GM18867 (cell line): Measurements from ENCODE around the gene IGSF21.

Source experiments
- ATAC-seq: cut with Tn5 transposase; IDR thresholded peaks from one replicate; pipeline ENCODE4 v1.9.1; 2021; ENCODE audit warnings: mild to moderate bottlenecking, moderate library complexity; ENCODE audit not compliant: unreplicated experiment

IGSF21 gene

DNA sequence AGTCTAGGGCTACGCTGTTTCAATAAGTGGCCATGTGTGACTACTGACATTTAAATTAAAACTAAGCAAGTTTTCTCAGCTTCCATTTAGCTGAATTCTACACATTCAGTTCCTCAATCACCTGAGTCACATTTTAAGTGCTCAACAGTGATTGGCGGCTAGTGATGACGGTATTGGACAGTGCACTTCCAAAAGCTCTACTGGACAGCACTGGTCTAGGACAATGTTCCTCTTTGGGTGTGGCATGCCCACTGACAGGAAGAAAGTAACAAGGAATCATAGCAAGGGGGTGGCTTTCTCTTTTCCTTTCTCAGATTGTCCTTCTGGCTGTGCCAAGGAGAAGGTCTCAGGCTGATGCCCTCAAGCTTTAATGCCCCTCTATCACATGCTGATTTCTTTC lies 11.7 kb downstream of the IGSF21 start:
- ATAC-seq = no peak

- no peak for ATAC-seq
Observed at GRCh38 chr1:18119771-18120377, 12.3 kb downstream of the IGSF21 start.

GRCh38 chr1:18120638-18121037 lies 13.0 kb downstream of the IGSF21 start:
- no peak for ATAC-seq

- no peak for ATAC-seq
Observed at GRCh38 chr1:18121072-18121820, 13.6 kb downstream of the IGSF21 start.

- ATAC-seq = no peak
Observed at GRCh38 chr1:18123467-18123992, 15.9 kb downstream of the IGSF21 start.

GRCh38 chr1:18124977-18125376 lies 17.4 kb downstream of the IGSF21 start:
- ATAC-seq = no peak

- ATAC-seq = no peak
Observed at GRCh38 chr1:18126616-18127015, 19.0 kb downstream of the IGSF21 start.

- ATAC-seq = no peak
Observed at GRCh38 chr1:18128298-18128697, 20.7 kb downstream of the IGSF21 start.

GRCh38 chr1:18130356-18130755 lies 22.8 kb downstream of the IGSF21 start:
- ATAC-seq = no peak

- no peak for ATAC-seq
Observed at GRCh38 chr1:18132022-18132710, 24.6 kb downstream of the IGSF21 start.

- no peak for ATAC-seq
Observed at GRCh38 chr1:18132711-18133541, 25.3 kb downstream of the IGSF21 start.

GRCh38 chr1:18134324-18135046 lies 26.9 kb downstream of the IGSF21 start:
- no peak for ATAC-seq

DNA sequence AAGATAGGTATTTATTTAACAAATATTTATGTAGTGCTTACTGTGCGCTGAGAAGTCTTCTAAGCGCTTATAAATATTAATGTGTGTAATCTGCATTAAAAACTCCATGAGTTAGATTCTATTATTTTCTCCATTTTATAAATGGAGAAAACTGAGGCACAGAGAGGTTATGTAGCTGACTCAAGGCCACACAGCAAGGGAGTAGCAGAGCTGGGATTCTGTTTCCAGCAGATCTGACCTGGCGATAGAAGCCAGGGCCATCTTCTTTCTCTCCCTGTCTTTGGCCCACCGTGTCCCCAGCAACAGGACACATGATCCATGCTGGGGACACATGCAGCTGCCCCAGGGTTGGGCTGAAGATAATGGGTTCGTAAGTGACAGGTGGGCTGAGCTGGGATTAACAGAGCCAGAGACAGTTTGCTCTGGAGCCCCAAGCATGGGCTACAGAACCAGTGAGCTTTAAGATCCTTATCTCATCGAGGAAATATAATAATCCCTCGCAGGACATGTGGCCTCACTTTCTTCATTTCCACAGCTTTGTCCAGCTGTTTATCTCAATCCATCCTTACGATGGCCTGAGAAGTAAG lies 30.3 kb downstream of the IGSF21 start:
- no peak for ATAC-seq

DNA sequence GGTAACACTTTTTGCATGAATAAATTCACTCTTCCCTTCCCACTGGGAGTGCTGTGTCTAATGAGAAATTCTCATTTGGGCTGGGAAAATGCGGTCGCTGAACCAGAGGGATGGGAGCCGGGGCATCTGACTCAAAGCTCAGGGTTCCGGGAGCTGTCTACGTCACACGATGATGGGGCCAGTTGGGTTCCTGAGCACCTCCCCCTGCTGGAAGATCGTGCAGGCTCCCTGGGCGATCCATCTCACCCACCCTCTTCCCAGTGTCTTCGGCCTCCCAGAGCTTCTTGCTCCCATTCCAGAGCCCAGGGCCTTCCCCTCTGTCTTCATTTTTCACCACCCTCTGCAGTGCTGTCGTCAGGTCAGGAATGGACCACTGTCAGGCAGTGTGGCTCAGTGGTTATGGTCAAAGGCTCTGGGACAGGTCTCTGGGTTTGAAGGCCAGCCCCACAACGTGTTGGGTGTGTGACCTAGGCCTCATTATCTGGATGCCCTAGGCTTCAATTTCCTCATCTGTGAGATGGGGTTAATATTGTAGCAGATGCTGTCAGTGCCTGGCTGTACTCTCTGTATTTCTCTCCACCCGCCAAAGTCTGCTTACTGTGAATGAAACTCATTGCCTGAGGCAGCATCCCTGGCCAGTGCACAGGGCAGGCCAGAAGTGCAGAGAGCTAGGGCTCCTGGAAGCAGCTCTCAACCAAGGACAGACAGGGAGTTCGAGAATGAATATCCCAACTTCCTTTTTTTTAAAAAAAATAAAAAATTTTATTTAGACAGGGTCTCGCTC lies 31.8 kb downstream of the IGSF21 start:
- ATAC-seq = no peak

- ATAC-seq = no peak
Observed at GRCh38 chr1:18140411-18140810, 32.8 kb downstream of the IGSF21 start.

- ATAC-seq = no peak
Observed at GRCh38 chr1:18141661-18142060, 34.1 kb downstream of the IGSF21 start.

DNA sequence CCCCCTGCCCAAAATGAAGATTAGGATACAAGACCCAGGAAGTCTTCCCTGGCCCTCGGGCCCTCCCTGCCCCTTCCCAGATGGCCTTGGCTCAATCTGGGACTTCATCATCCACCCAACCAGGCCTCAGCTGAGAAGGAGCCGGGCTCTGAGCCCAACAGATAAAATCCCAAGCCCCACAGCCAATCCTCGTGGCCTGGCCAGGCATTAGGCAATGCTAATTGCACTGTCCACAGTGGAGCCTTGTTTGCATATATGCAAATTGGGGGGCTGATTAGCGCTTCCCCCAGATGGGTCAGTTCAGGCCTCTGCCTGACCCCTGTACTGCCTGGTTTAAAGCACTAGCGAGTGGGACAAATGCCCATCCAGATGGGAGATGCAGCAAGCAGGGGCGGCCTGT lies 34.9 kb downstream of the IGSF21 start:
- ATAC-seq = no peak

GRCh38 chr1:18142969-18143368 lies 35.4 kb downstream of the IGSF21 start:
- no peak for ATAC-seq

- no peak for ATAC-seq
Observed at GRCh38 chr1:18144062-18144461, 36.5 kb downstream of the IGSF21 start.
